Measurements from ENCODE around the gene TFAP2A.
A peak's percentile ranks its signal among the peaks of the same experiment; 100 is the strongest.

The TFAP2A gene

DNA sequence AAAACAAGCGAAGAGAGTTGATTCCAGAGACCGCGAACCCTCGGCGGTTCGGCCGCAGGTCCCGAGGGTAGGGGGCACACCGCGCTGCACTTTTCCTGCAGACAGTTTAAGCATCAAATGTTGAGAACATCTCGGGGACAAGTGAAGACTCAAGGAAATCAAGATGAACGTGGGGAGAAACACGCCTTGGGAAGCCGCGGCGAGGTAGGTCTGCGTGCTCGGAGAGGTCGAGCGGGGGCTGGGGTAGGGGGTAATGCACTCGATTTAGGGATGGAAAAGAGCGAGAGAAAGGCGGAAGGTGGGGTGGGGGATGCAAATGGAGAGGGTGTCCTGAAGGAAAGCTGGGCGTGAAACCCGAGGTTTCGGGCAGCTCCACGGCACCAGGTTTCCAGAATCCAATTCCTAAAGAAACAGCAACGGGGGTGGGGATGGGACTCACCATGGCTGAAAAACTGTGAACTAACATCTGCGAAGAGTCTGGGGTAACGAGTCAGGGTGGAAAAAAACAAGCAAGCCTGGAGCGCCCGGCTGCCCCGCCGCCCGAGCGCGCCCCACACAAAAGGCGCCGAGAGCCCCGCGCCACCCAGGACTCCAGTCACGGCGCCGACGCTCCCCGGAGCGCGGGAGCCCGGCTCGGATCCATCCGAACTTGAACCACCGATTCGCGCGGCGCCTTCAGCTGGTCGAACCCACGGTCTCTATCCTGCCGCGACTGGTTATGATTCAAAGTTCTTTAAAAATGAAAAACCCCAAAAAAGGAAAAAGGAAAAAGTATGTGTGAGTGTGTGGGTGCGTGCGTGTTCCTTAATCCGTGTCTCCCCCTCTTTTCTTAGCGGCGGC lies 3.5 kb downstream of the TFAP2A start:
- peak overlapping the region; percentile 71 for H3K27ac ChIP-seq
- no peak for TF ChIP-seq ZFX (IDR thresholded peaks at IDR 0.05)
- TF ChIP-seq, protein P1, sequence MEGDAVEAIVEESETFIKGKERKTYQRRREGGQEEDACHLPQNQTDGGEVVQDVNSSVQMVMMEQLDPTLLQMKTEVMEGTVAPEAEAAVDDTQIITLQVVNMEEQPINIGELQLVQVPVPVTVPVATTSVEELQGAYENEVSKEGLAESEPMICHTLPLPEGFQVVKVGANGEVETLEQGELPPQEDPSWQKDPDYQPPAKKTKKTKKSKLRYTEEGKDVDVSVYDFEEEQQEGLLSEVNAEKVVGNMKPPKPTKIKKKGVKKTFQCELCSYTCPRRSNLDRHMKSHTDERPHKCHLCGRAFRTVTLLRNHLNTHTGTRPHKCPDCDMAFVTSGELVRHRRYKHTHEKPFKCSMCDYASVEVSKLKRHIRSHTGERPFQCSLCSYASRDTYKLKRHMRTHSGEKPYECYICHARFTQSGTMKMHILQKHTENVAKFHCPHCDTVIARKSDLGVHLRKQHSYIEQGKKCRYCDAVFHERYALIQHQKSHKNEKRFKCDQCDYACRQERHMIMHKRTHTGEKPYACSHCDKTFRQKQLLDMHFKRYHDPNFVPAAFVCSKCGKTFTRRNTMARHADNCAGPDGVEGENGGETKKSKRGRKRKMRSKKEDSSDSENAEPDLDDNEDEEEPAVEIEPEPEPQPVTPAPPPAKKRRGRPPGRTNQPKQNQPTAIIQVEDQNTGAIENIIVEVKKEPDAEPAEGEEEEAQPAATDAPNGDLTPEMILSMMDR (conservative IDR thresholded peaks at IDR 0.05): no peak

DNA sequence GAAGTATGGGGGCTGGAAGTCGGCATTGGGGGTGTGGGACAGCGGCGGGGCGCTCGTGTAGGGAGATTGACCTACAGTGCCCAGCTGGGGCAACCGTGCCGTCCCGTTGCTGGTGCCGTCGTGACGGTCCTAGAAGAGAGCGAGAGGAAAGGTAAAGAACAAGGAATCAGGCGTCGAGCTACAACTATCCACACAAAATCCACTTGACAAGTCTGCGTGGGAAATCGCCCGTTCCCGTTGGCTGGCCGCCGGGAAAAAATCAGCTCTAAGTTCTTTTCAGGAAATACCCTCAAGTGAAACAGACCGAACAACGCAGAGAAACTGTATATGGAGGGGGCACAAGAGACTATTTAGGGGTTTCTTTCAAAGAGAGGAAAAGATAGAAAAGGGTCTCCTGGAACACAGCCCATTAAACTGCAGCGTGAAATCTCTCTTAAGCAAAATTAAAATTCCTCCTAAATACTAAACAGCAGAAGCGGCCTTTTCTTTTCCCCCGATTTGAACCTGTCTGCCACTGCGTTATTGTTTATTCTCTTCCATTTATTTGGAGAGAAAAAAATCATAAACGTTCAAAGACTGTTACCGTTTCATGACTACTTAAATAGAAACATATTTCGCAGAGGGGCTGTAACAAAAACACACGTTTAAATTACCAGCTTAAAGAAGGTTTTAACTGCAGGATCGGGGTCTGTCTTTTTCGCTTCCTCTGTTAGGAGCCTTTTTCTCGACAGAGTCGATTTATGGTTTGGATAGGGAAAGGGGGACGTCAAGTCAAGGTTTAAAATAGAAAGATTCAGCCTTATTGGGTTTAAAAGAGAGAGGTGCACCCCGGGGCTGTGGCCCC lies 4.4 kb downstream of the TFAP2A start:
- no peak for TF ChIP-seq ZFX (IDR thresholded peaks at IDR 0.05)
- H3K27ac ChIP-seq: no peak overlapping the region

DNA sequence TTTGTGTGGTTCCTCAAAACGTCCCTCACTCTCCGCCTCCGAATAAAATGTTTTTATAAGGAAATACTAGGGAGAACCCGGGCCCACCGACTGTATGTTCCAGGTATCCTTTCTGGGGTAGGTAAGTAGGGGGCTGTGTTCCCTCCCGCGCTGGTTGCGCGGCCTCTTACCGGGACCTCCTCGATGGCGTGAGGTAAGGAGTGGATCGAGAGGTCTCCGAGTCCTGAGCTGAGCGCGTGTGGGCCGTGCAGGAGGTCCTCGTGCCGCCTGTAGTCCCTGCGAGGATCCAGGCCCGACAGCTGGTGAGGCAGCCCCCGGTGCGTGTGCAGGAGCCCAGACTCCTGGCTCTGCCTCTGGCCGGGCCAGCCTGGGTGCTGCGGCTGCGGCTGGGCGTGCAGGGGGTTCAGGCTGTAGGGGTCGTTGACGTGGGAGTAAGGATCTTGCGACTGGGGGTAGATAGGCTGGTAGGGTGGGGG lies 5.1 kb downstream of the TFAP2A start:
- TF ChIP-seq, protein P1 (conservative IDR thresholded peaks at IDR 0.05): no peak
- TF ChIP-seq ZFX (IDR thresholded peaks at IDR 0.05): no peak
- H3K27ac ChIP-seq: no peak overlapping the region

DNA sequence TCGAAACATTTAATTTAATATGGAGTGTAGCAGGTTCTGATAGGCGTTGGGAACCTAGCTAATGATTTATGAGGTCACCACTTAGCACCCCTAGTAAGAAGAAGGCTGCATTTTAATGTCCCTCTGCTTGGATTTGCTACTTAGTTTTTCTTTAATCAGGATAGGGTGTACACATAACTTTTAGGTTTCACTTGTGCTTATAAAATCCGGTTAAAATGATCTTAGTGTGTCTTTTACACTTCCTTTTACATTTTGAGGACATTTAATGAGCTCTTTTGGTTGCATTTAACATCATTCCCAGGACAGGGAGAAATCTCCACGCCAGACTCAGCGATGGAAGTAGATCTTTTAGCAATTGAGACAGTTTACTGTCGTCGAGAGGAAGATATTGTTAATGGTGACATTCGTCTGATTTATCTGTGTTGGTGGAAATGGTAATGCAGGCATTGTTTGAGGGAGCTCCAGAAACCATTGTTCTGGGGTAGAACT lies 5.6 kb downstream of the TFAP2A start:
- no peak for TF ChIP-seq ZFX (IDR thresholded peaks at IDR 0.05)
- TF ChIP-seq, protein P1 (conservative IDR thresholded peaks at IDR 0.05): no peak
- no peak overlapping the region for H3K27ac ChIP-seq

DNA sequence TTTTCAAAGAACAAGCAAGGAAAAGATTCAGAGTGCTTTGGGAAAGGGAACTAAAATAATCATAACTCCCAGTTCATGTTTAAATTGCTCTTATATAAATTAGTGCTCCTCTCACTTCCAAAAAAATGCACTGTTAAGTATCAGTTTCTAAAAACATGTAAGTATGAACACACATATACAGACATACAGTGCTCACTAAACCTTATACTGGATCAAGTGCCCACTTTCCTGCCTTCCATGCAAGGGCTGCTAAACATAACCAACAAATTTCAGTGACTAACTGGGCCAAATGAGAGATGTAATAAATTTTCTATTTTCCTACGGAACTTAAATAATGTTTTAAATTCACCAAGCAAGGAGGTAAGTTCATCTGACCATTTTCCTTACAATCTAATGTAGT lies 6.4 kb downstream of the TFAP2A start:
- no peak overlapping the region for H3K27ac ChIP-seq
- TF ChIP-seq, protein P1 (conservative IDR thresholded peaks at IDR 0.05): no peak
- no peak for TF ChIP-seq ZFX (IDR thresholded peaks at IDR 0.05)

DNA sequence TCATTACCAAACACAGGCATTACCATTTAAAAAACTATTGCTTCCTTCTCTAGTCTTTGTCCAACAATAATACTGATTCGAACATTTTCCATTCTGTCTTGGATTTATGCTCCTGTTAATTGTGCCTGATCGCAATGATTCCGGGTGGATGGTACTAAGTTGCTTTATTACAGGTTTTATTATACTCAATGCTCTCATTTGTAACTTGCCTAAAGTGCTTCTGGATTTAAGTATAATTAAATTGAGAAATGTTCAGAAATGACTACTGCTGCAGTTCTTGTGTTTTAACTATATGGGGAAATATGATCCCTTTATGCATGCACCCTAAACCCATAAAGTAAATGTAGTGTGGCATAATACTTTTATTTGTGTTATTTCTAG lies 7.2 kb downstream of the TFAP2A start:
- no peak overlapping the region for H3K27ac ChIP-seq
- TF ChIP-seq, protein P1 (conservative IDR thresholded peaks at IDR 0.05): no peak
- no peak for TF ChIP-seq ZFX (IDR thresholded peaks at IDR 0.05)

DNA sequence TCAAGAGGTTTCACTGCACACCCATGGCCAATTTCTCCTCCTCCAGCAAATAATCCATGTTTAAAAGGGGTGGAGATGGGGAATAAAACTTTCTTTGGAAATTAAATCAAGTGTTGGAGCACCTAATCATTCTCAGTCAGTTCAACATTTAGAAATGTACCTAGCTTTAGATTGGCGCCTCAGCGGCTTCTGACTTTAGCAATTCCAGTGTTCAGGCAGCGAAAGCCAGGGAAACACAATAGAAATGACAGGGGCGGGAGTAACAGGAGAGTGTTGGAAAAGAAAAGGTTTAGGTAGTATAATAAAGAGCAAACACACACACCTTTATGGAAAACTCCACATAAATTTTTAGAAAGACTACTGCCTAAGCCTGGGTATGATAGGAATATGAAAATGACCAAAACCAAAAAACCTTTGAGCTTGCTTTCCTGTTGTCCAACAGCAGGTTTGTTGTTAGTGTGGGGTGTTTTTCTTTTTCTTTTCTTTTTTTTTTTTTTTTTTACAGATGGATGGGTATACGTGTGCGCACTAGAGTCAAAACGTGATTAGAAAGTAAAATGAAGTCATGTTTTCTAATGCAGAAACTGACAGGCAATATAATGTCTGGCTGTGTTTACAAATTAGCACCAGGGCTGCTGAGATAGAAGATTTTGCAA lies 7.7 kb downstream of the TFAP2A start:
- TF ChIP-seq, protein P1 (conservative IDR thresholded peaks at IDR 0.05): no peak
- no peak for TF ChIP-seq ZFX (IDR thresholded peaks at IDR 0.05)
- H3K27ac ChIP-seq: no peak overlapping the region
